ENCODE data around the gene FREY1. TPM values are rescaled to one million over a fixed set of nuclear protein-coding genes. Genes with fewer than 3 reads are reported as not detected.
A peak's percentile ranks its signal among the peaks of the same experiment; 100 is the strongest.

Gene FREY1
- total and polyA plus RNA-seq, 2 experiments from 2014 or later = 2.1 TPM; not detected in 1

GRCh38 chr11:45876401-45876800 lies 30.7 kb downstream of the FREY1 start:
- TF ChIP-seq CTCF (IDR thresholded peaks at IDR 0.05; ENCODE audit: low read depth, low read length) = no peak
- no peak overlapping the region for H3K27ac ChIP-seq
- no peaks in the 10 kb centered on the region for H3K27me3 ChIP-seq
- peaks cover 26% of the 10 kb centered on the region for H3K36me3 ChIP-seq
- H3K9me3 ChIP-seq (ENCODE audit: low read depth) = no peaks in the 10 kb centered on the region
- H3K4me3 ChIP-seq = no peak overlapping the region
- no peaks in the 10 kb centered on the region for H3K4me1 ChIP-seq (ENCODE audit: low read depth)
- DNase-seq (ENCODE audit: low read depth in 1 of 2, low spot score in 1 of 2) = no peak

- Histone ChIP-seq H3K27ac (no peak overlapping the region), H3K4me3 (no peak overlapping the region), H3K4me1 (ENCODE audit: low read depth) (no peaks in the 10 kb centered on the region), H3K27me3 (no peaks in the 10 kb centered on the region), H3K9me3 (ENCODE audit: low read depth) (no peaks in the 10 kb centered on the region), H3K36me3 (peaks cover 46% of the 10 kb centered on the region)
- TF ChIP-seq CTCF (IDR thresholded peaks at IDR 0.05; ENCODE audit: low read depth, low read length) = peak; percentile 84
- peak; percentile 83 to 85 for DNase-seq (ENCODE audit: low read depth in 1 of 2, low spot score in 1 of 2)
These were observed 34.3 kb downstream of the FREY1 start for GRCh38 chr11:45872651-45873356.

GRCh38 chr11:45871638-45872037 lies 35.4 kb downstream of the FREY1 start:
- TF ChIP-seq CTCF (IDR thresholded peaks at IDR 0.05; ENCODE audit: low read depth, low read length) = no peak
- Histone ChIP-seq H3K27me3 (no peaks in the 10 kb centered on the region), H3K36me3 (peaks cover 46% of the 10 kb centered on the region), H3K9me3 (ENCODE audit: low read depth) (no peaks in the 10 kb centered on the region), H3K27ac (no peak overlapping the region), H3K4me3 (no peak overlapping the region), H3K4me1 (ENCODE audit: low read depth) (no peaks in the 10 kb centered on the region)
- no peak for DNase-seq (ENCODE audit: low read depth in 1 of 2, low spot score in 1 of 2)

GRCh38 chr11:45870706-45871105 lies 36.4 kb downstream of the FREY1 start:
- Histone ChIP-seq H3K9me3 (ENCODE audit: low read depth) (no peaks in the 10 kb centered on the region), H3K27me3 (no peaks in the 10 kb centered on the region), H3K4me3 (no peak overlapping the region), H3K4me1 (ENCODE audit: low read depth) (no peaks in the 10 kb centered on the region), H3K36me3 (peaks cover 52% of the 10 kb centered on the region), H3K27ac (no peak overlapping the region)
- DNase-seq (ENCODE audit: low read depth in 1 of 2, low spot score in 1 of 2) = no peak
- no peak for TF ChIP-seq CTCF (IDR thresholded peaks at IDR 0.05; ENCODE audit: low read depth, low read length)

- H3K36me3 ChIP-seq = peaks cover 59% of the 10 kb centered on the region
These were observed 37.5 kb downstream of the FREY1 start for GRCh38 chr11:45869551-45869950.

More at GRCh38 chr11:45869551-45869950, 37.5 kb downstream of the FREY1 start:
- Histone ChIP-seq H3K4me3 (no peak overlapping the region), H3K27me3 (no peaks in the 10 kb centered on the region), H3K27ac (no peak overlapping the region), H3K9me3 (ENCODE audit: low read depth) (no peaks in the 10 kb centered on the region), H3K4me1 (ENCODE audit: low read depth) (no peaks in the 10 kb centered on the region)
- DNase-seq (ENCODE audit: low read depth in 1 of 2, low spot score in 1 of 2) = no peak
- no peak for TF ChIP-seq CTCF (IDR thresholded peaks at IDR 0.05; ENCODE audit: low read depth, low read length)
